ENCODE data around the gene CLEC1B. TPM values are rescaled to one million over a fixed set of nuclear protein-coding genes. Genes with fewer than 3 reads are reported as not detected.
A peak's percentile ranks its signal among the peaks of the same experiment; 100 is the strongest.
"Not testable (repeated sequence)": the region's sequence is repeated elsewhere in the genome, so short reads cannot be mapped to it uniquely, and the experiment has no call there.

The CLEC1B gene
- total RNA-seq, 1 donor: 14.2 TPM

- H3K9me3 ChIP-seq (ENCODE audit: low read depth, low read length): no peaks in the 10 kb centered on the region
- H3K4me3 ChIP-seq (ENCODE audit: low read length): no peak overlapping the region
- no peaks in the 10 kb centered on the region for H3K27me3 ChIP-seq (ENCODE audit: insufficient read depth, low read length)
- no peaks in the 10 kb centered on the region for H3K4me1 ChIP-seq (ENCODE audit: insufficient read depth, low read length)
Observed at GRCh38 chr12:10012630-10013330, 13.9 kb upstream of the CLEC1B start.

GRCh38 chr12:10001171-10001776, 2.4 kb upstream of the CLEC1B start:
- no peaks in the 10 kb centered on the region for H3K4me1 ChIP-seq (ENCODE audit: insufficient read depth, low read length)
- H3K4me3 ChIP-seq (ENCODE audit: low read length): no peak overlapping the region
- H3K9me3 ChIP-seq (ENCODE audit: low read depth, low read length): no peaks in the 10 kb centered on the region
- peaks cover 4% of the 10 kb centered on the region for H3K27me3 ChIP-seq (ENCODE audit: insufficient read depth, low read length)

GRCh38 chr12:9992296-9992695, 6.6 kb downstream of the CLEC1B start:
- peaks cover 4% of the 10 kb centered on the region for H3K4me1 ChIP-seq (ENCODE audit: insufficient read depth, low read length)
- H3K9me3 ChIP-seq (ENCODE audit: low read depth, low read length): no peaks in the 10 kb centered on the region
- H3K27me3 ChIP-seq (ENCODE audit: insufficient read depth, low read length): no peaks in the 10 kb centered on the region
- no peak overlapping the region for H3K4me3 ChIP-seq (ENCODE audit: low read length)

- Histone ChIP-seq H3K27me3 (ENCODE audit: insufficient read depth, low read length) (no peaks in the 10 kb centered on the region), H3K4me3 (ENCODE audit: low read length) (no peak overlapping the region), H3K9me3 (ENCODE audit: low read depth, low read length) (no peaks in the 10 kb centered on the region), H3K4me1 (ENCODE audit: insufficient read depth, low read length) (peaks cover 4% of the 10 kb centered on the region)
Observed at GRCh38 chr12:9991876-9992275, 7.0 kb downstream of the CLEC1B start.

- Histone ChIP-seq H3K27me3 (ENCODE audit: insufficient read depth, low read length) (no peaks in the 10 kb centered on the region), H3K4me3 (ENCODE audit: low read length) (no peak overlapping the region), H3K9me3 (ENCODE audit: low read depth, low read length) (no peaks in the 10 kb centered on the region), H3K4me1 (ENCODE audit: insufficient read depth, low read length) (peaks cover 26% of the 10 kb centered on the region)
Observed at GRCh38 chr12:9980126-9980525, 18.8 kb downstream of the CLEC1B start.

GRCh38 chr12:9977916-9978315, 21.0 kb downstream of the CLEC1B start:
- Histone ChIP-seq H3K4me3 (ENCODE audit: low read length) (no peak overlapping the region), H3K9me3 (ENCODE audit: low read depth, low read length) (no peaks in the 10 kb centered on the region), H3K27me3 (ENCODE audit: insufficient read depth, low read length) (no peaks in the 10 kb centered on the region), H3K4me1 (ENCODE audit: insufficient read depth, low read length) (peaks cover 44% of the 10 kb centered on the region)

- not testable (repeated sequence) for H3K27me3 ChIP-seq (ENCODE audit: insufficient read depth, low read length); H3K4me3 ChIP-seq (ENCODE audit: low read length); H3K9me3 ChIP-seq (ENCODE audit: low read depth, low read length)
- H3K4me1 ChIP-seq (ENCODE audit: insufficient read depth, low read length): peaks cover 44% of the 10 kb centered on the region
Observed at GRCh38 chr12:9976626-9977025, 22.3 kb downstream of the CLEC1B start.

GRCh38 chr12:9975614-9976013, 23.3 kb downstream of the CLEC1B start:
- Histone ChIP-seq H3K27me3 (ENCODE audit: insufficient read depth, low read length) (no peaks in the 10 kb centered on the region), H3K4me3 (ENCODE audit: low read length) (no peak overlapping the region), H3K9me3 (ENCODE audit: low read depth, low read length) (no peaks in the 10 kb centered on the region), H3K4me1 (ENCODE audit: insufficient read depth, low read length) (peaks cover 48% of the 10 kb centered on the region)

GRCh38 chr12:9974731-9975130, 24.2 kb downstream of the CLEC1B start:
- not testable (repeated sequence) for H3K4me3 ChIP-seq (ENCODE audit: low read length); H3K27me3 ChIP-seq (ENCODE audit: insufficient read depth, low read length); H3K9me3 ChIP-seq (ENCODE audit: low read depth, low read length)
- H3K4me1 ChIP-seq (ENCODE audit: insufficient read depth, low read length): peaks cover 51% of the 10 kb centered on the region

GRCh38 chr12:9973949-9974348, 25.0 kb downstream of the CLEC1B start:
- peaks cover 49% of the 10 kb centered on the region for H3K4me1 ChIP-seq (ENCODE audit: insufficient read depth, low read length)
- no peaks in the 10 kb centered on the region for H3K9me3 ChIP-seq (ENCODE audit: low read depth, low read length)
- H3K4me3 ChIP-seq (ENCODE audit: low read length): peak overlapping the region; percentile 52
- no peaks in the 10 kb centered on the region for H3K27me3 ChIP-seq (ENCODE audit: insufficient read depth, low read length)

- H3K4me1 ChIP-seq (ENCODE audit: insufficient read depth, low read length): peaks cover 38% of the 10 kb centered on the region
- H3K27me3 ChIP-seq (ENCODE audit: insufficient read depth, low read length): no peaks in the 10 kb centered on the region
- peak within 1 kb of the TSS; percentile 52 for H3K4me3 ChIP-seq (ENCODE audit: low read length)
- H3K9me3 ChIP-seq (ENCODE audit: low read depth, low read length): no peaks in the 10 kb centered on the region
Observed at GRCh38 chr12:9971181-9971580, 27.7 kb downstream of the CLEC1B start, which contains the start of gene CLEC12A. TSS of gene CLEC12A (plus strand) at chr12:9971409. CDS start at chr12:9971597, 188 bp downstream.

GRCh38 chr12:9969673-9970072, 29.2 kb downstream of the CLEC1B start:
- H3K27me3 ChIP-seq (ENCODE audit: insufficient read depth, low read length): no peaks in the 10 kb centered on the region
- no peaks in the 10 kb centered on the region for H3K9me3 ChIP-seq (ENCODE audit: low read depth, low read length)
- H3K4me3 ChIP-seq (ENCODE audit: low read length): no peak overlapping the region
- H3K4me1 ChIP-seq (ENCODE audit: insufficient read depth, low read length): peaks cover 28% of the 10 kb centered on the region

- Histone ChIP-seq H3K4me3 (ENCODE audit: low read length) (no peak overlapping the region), H3K27me3 (ENCODE audit: insufficient read depth, low read length) (no peaks in the 10 kb centered on the region), H3K4me1 (ENCODE audit: insufficient read depth, low read length) (peaks cover 58% of the 10 kb centered on the region), H3K9me3 (ENCODE audit: low read depth, low read length) (no peaks in the 10 kb centered on the region)
Observed at GRCh38 chr12:9961901-9962300, 37.0 kb downstream of the CLEC1B start.

GRCh38 chr12:9961106-9961505, 37.8 kb downstream of the CLEC1B start:
- H3K27me3 ChIP-seq (ENCODE audit: insufficient read depth, low read length): no peaks in the 10 kb centered on the region
- peaks cover 58% of the 10 kb centered on the region for H3K4me1 ChIP-seq (ENCODE audit: insufficient read depth, low read length)
- no peak overlapping the region for H3K4me3 ChIP-seq (ENCODE audit: low read length)
- no peaks in the 10 kb centered on the region for H3K9me3 ChIP-seq (ENCODE audit: low read depth, low read length)

- H3K9me3 ChIP-seq (ENCODE audit: low read depth, low read length): no peaks in the 10 kb centered on the region
- peaks cover 58% of the 10 kb centered on the region for H3K4me1 ChIP-seq (ENCODE audit: insufficient read depth, low read length)
- H3K27me3 ChIP-seq (ENCODE audit: insufficient read depth, low read length): no peaks in the 10 kb centered on the region
- H3K4me3 ChIP-seq (ENCODE audit: low read length): no peak overlapping the region
Observed at GRCh38 chr12:9960590-9960989, 38.3 kb downstream of the CLEC1B start.

GRCh38 chr12:9957834-9958233, 41.1 kb downstream of the CLEC1B start:
- H3K9me3 ChIP-seq (ENCODE audit: low read depth, low read length): no peaks in the 10 kb centered on the region
- H3K4me1 ChIP-seq (ENCODE audit: insufficient read depth, low read length): peaks cover 43% of the 10 kb centered on the region
- no peak overlapping the region for H3K4me3 ChIP-seq (ENCODE audit: low read length)
- H3K27me3 ChIP-seq (ENCODE audit: insufficient read depth, low read length): no peaks in the 10 kb centered on the region
